ENCODE data around the gene CCDC88C.
"Not testable (repeated sequence)": the region's sequence is repeated elsewhere in the genome, so short reads cannot be mapped to it uniquely, and the experiment has no call there.

The CCDC88C gene

GRCh38 chr14:91229743-91230200 is 187.8 kb downstream of the CCDC88C start:
- no peak overlapping the region for H3K4me3 ChIP-seq (ENCODE audit: control insufficient read depth, low read depth, low read length)
- DNase-seq (ENCODE audit: low read depth), result peak; percentile 73
- TF ChIP-seq CTCF (IDR thresholded peaks at IDR 0.05; ENCODE audit: control insufficient read depth, insufficient read depth, low read depth, low read length, missing control alignments), result no peak

GRCh38 chr14:91229005-91229382 is 188.6 kb downstream of the CCDC88C start:
- no peak for TF ChIP-seq CTCF (IDR thresholded peaks at IDR 0.05; ENCODE audit: control insufficient read depth, insufficient read depth, low read depth, low read length, missing control alignments)
- H3K4me3 ChIP-seq (ENCODE audit: control insufficient read depth, low read depth, low read length), result no peak overlapping the region
- DNase-seq (ENCODE audit: low read depth), result no peak

GRCh38 chr14:91228112-91229004 is 189.3 kb downstream of the CCDC88C start:
- DNase-seq (ENCODE audit: low read depth), result peak; percentile 48
- H3K4me3 ChIP-seq (ENCODE audit: control insufficient read depth, low read depth, low read length), result no peak overlapping the region
- no peak for TF ChIP-seq CTCF (IDR thresholded peaks at IDR 0.05; ENCODE audit: control insufficient read depth, insufficient read depth, low read depth, low read length, missing control alignments)

GRCh38 chr14:91227183-91227628 is 190.4 kb downstream of the CCDC88C start:
- no peak for DNase-seq (ENCODE audit: low read depth)
- no peak for TF ChIP-seq CTCF (IDR thresholded peaks at IDR 0.05; ENCODE audit: control insufficient read depth, insufficient read depth, low read depth, low read length, missing control alignments)
- no peak overlapping the region for H3K4me3 ChIP-seq (ENCODE audit: control insufficient read depth, low read depth, low read length)

- not testable (repeated sequence) for DNase-seq (ENCODE audit: low read depth); H3K4me3 ChIP-seq (ENCODE audit: control insufficient read depth, low read depth, low read length)
Observed at GRCh38 chr14:91226360-91226759, 191.3 kb downstream of the CCDC88C start.

- TF ChIP-seq CTCF (IDR thresholded peaks at IDR 0.05; ENCODE audit: control insufficient read depth, insufficient read depth, low read depth, low read length, missing control alignments), result no peak
- H3K4me3 ChIP-seq (ENCODE audit: control insufficient read depth, low read depth, low read length), result no peak overlapping the region
- no peak for DNase-seq (ENCODE audit: low read depth)
Observed at GRCh38 chr14:91225025-91225424, 192.6 kb downstream of the CCDC88C start.

- H3K4me3 ChIP-seq (ENCODE audit: control insufficient read depth, low read depth, low read length), result no peak overlapping the region
- TF ChIP-seq CTCF (IDR thresholded peaks at IDR 0.05; ENCODE audit: control insufficient read depth, insufficient read depth, low read depth, low read length, missing control alignments), result no peak
- no peak for DNase-seq (ENCODE audit: low read depth)
Observed at GRCh38 chr14:91223028-91223783, 194.4 kb downstream of the CCDC88C start.

Measured in AG09309 (cell line).